HepG2 (cell line): ENCODE data around the gene ARL5A. TPM values are rescaled to one million over a fixed set of nuclear protein-coding genes. Genes with fewer than 3 reads are reported as not detected.

Source experiments
- CAMTA2 ChIP-seq: sonication (generic); formaldehyde crosslinking; IDR thresholded peaks from 2 replicates; pipeline ENCODE4 v1.4.0; 2020; ENCODE audit warnings: mild to moderate bottlenecking, missing genetic modification reagents, borderline replicate concordance
- ELF1 ChIP-seq: sonication (generic); formaldehyde crosslinking; IDR thresholded peaks from 2 replicates; pipeline ENCODE4 v1.4.0; 2020; ENCODE audit warnings: missing genetic modification reagents
- EP300 ChIP-seq, 3 experiments: sonication (generic) in 1 of 3; formaldehyde crosslinking in 1 of 3; IDR thresholded peaks; 2 replicates each; pipeline versions ENCODE4 v1.5.1 to v1.6.1; 2011 to 2020; ENCODE audit warnings: low read depth in 2 of 3, low read length in 2 of 3, borderline replicate concordance in 1 of 3, improper control_type of control experiment in 1 of 3, mild to moderate bottlenecking in 1 of 3, missing genetic modification reagents in 1 of 3, moderate library complexity in 1 of 3
- FOXA1 ChIP-seq, 2 experiments: fragments of 450-650 bp in 1 of 2; sonication (generic) in 1 of 2; formaldehyde crosslinking in 1 of 2; IDR thresholded peaks; 2 replicates each; pipeline versions ENCODE4 v1.4.0 to v1.6.1; 2016 to 2020; ENCODE audit warnings: missing genetic modification reagents in 1 of 2
- FOXJ3 ChIP-seq: sonication (generic); formaldehyde crosslinking; IDR thresholded peaks from 2 replicates; pipeline ENCODE4 v1.4.0; 2020; ENCODE audit warnings: missing genetic modification reagents, mild to moderate bottlenecking, borderline replicate concordance
- FOXP1 ChIP-seq, 2 experiments: fragments of 450-650 bp in 1 of 2; IDR thresholded peaks; 2 replicates each; pipeline ENCODE4 v1.6.1; 2017 to 2018; ENCODE audit warnings: antibody characterized with exemption in 1 of 2
- GPN1 ChIP-seq: sonication (generic); formaldehyde crosslinking; IDR thresholded peaks from 2 replicates; pipeline ENCODE4 v1.5.1; 2020; ENCODE audit warnings: missing genetic modification reagents, borderline replicate concordance
- JUNB ChIP-seq: sonication (generic); formaldehyde crosslinking; IDR thresholded peaks from 2 replicates; pipeline ENCODE4 v1.8.0; 2022; ENCODE audit warnings: missing genetic modification reagents, mild to moderate bottlenecking, borderline replicate concordance
- KAT7 ChIP-seq: IDR thresholded peaks from 2 replicates; pipeline ENCODE4 v1.6.1; 2018; ENCODE audit warnings: borderline replicate concordance, missing compliant biosample characterization
- NR2F1 ChIP-seq, 2 experiments: fragments of 450-650 bp in 1 of 2; formaldehyde crosslinking in 1 of 2; IDR thresholded peaks; 2 replicates each; pipeline versions ENCODE4 v1.5.0 to v1.6.1; 2016 to 2020; ENCODE audit warnings: mild to moderate bottlenecking in 1 of 2, missing compliant biosample characterization in 1 of 2, missing genetic modification reagents in 1 of 2, moderate library complexity in 1 of 2
- PAF1 ChIP-seq: IDR thresholded peaks from 2 replicates; pipeline ENCODE4 v1.6.1; 2016; ENCODE audit warnings: missing genetic modification reagents, missing compliant biosample characterization
- SKI ChIP-seq: fragments of 450-650 bp; IDR thresholded peaks from one replicate; pipeline ENCODE4 v1.6.1; 2018; ENCODE audit warnings: mild to moderate bottlenecking; ENCODE audit not compliant: partially characterized antibody
- TBX3 ChIP-seq: fragments of 450-650 bp; IDR thresholded peaks from 2 replicates; pipeline ENCODE4 v1.6.1; 2017; ENCODE audit warnings: antibody characterized with exemption, mild to moderate bottlenecking, inconsistent platforms, borderline replicate concordance
- THAP11 ChIP-seq: IDR thresholded peaks from 2 replicates; pipeline ENCODE4 v1.6.1; 2016; ENCODE audit warnings: missing biosample characterization, missing genetic modification reagents
- ZNF274 ChIP-seq: sonication (generic); formaldehyde crosslinking; IDR thresholded peaks from 2 replicates; pipeline ENCODE4 v1.5.1; 2020; ENCODE audit warnings: mild to moderate bottlenecking, missing genetic modification reagents
- ZNF30 ChIP-seq: sonication (generic); formaldehyde crosslinking; IDR thresholded peaks from 2 replicates; pipeline ENCODE4 v1.5.0; 2020; ENCODE audit warnings: mild to moderate bottlenecking, missing genetic modification reagents
- ZNF761 ChIP-seq: sonication (generic); formaldehyde crosslinking; conservative IDR thresholded peaks from 2 replicates; pipeline ENCODE4 v1.4.0; 2020; ENCODE audit warnings: mild to moderate bottlenecking, missing genetic modification reagents
- ZNF775 ChIP-seq: sonication (generic); formaldehyde crosslinking; IDR thresholded peaks from 2 replicates; pipeline ENCODE4 v1.4.0; 2020; ENCODE audit warnings: missing genetic modification reagents, mild to moderate bottlenecking, moderate library complexity, borderline replicate concordance
- polyA plus RNA-seq, 8 experiments: library from polyadenylated mRNA; depleted of rRNA in 3 of 8; stranded (reverse) in 7 of 8; unstranded in 1 of 8; fragments of >200 nt; fragmentation: Illumina TruSeq in 4 of 8; extraction: Trizol in 4 of 8; gene quantifications; 2 replicates each; pipeline versions ENCODE4 v1.2.1 to v1.2.3, GENCODE V29; 2011 to 2016; ENCODE audit warnings: low read depth in 4 of 8, missing spikeins in 1 of 8, mixed read lengths in 1 of 8; ENCODE audit not compliant: insufficient read depth in 1 of 8
- total RNA-seq, 5 experiments: library from RNA; depleted of rRNA; stranded (reverse); fragments of >200 nt; fragmentation: Illumina TruSeq; extraction: Trizol; gene quantifications; 2 replicates each; pipeline ENCODE4 v1.2.3, GENCODE V29; 2016; ENCODE audit warnings: low read depth in 1 of 5
- TF ChIP-seq, protein P1 (sequence below): IDR thresholded peaks from 2 replicates; pipeline ENCODE4 v1.6.1; 2016
- TF ChIP-seq, protein P2 (sequence below): sonication (generic); formaldehyde crosslinking; IDR thresholded peaks from 2 replicates; pipeline ENCODE4 v1.9.0; 2021; ENCODE audit warnings: missing genetic modification reagents, borderline replicate concordance
- TF ChIP-seq, protein P3 (sequence below): IDR thresholded peaks from 2 replicates; pipeline ENCODE4 v1.4.0; 2020; ENCODE audit warnings: mild to moderate bottlenecking, missing genetic modification reagents

ARL5A gene
- total and polyA plus RNA-seq, 2 of the 13 experiments (the other 11 are each of a cell fraction or from before 2014, with no cell fraction given): 47.5 to 149 TPM

DNA sequence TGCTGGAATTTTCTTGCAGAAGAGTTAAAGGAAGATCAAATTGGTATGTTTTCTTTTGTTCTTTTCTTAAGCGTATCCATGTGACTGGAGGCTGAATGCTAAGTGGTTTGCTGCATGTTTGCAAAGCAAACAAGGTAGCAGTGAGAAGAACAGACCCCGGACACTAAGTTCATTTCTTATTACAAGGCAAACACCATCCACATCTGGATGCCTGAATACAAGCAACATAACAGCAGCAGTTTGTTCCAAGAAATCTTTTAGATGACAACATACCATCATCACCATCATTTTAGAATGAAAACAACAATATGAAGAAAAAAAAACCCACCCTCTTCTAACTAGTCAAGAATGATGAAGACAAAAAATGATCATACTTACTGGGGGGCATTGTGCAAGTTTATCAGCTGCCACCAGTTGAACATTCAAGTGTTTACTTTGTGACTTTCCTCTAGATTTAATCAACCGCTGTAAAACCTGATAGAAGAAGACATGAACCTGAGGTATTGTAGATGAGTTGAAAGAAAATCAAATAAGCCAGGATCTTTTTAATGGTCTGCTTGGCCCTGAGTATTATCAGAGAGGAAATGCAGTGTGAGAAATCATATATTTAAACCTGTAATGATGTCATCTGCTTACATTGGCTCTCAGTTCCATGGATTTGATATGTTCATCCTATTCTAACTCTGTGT, 25.0 kb upstream of the ARL5A start (continued):
- TF ChIP-seq CAMTA2 (CRISPR knock-in tag) (0 out of 2 replicates have a peak, but pooled peaks have one; percentile 0), NR2F1 (CRISPR knock-in tag; IDR thresholded peaks at IDR 0.05) (peak in 1 of 2 experiments; percentile 4; a peak in 1 of 4 replicates), GPN1 (CRISPR knock-in tag) (no peak), FOXP1 (IDR thresholded peaks at IDR 0.05) (no peak), FOXP1 (CRISPR knock-in tag; IDR thresholded peaks at IDR 0.05) (peak; percentile 64), EP300 (IDR thresholded peaks at IDR 0.05; ENCODE audit: low read depth in 2 of 2, low read length in 2 of 2) (peak in 1 of 2 experiments; percentile 77; a peak in 1 of 4 replicates), EP300 (CRISPR knock-in tag; IDR thresholded peaks at IDR 0.05; ENCODE audit: borderline replicate concordance) (no peak), ZNF30 (CRISPR knock-in tag) (no peak), JUNB (no peak), FOXJ3 (CRISPR knock-in tag) (peak; percentile 50; the same call in 1 of the 2 replicates), ZNF761 (CRISPR knock-in tag) (no peak), ZNF775 (CRISPR knock-in tag) (0 out of 2 replicates have a peak, but pooled peaks have one; percentile 50), SKI (peak; percentile 15), ZNF274 (CRISPR knock-in tag) (no peak), ELF1 (CRISPR knock-in tag) (0 out of 2 replicates have a peak, but pooled peaks have one; percentile 13), FOXA1 (IDR thresholded peaks at IDR 0.05) (no peak), FOXA1 (CRISPR knock-in tag; IDR thresholded peaks at IDR 0.05) (peak; percentile 86), TBX3 (peak; percentile 32; the same call in 1 of the 2 replicates), THAP11 (peak; percentile 61), PAF1 (no peak), KAT7 (CRISPR knock-in tag) (no peak)
- TF ChIP-seq, protein P1, sequence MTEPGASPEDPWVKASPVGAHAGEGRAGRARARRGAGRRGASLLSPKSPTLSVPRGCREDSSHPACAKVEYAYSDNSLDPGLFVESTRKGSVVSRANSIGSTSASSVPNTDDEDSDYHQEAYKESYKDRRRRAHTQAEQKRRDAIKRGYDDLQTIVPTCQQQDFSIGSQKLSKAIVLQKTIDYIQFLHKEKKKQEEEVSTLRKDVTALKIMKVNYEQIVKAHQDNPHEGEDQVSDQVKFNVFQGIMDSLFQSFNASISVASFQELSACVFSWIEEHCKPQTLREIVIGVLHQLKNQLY: peak; percentile 98
- TF ChIP-seq, protein P2, sequence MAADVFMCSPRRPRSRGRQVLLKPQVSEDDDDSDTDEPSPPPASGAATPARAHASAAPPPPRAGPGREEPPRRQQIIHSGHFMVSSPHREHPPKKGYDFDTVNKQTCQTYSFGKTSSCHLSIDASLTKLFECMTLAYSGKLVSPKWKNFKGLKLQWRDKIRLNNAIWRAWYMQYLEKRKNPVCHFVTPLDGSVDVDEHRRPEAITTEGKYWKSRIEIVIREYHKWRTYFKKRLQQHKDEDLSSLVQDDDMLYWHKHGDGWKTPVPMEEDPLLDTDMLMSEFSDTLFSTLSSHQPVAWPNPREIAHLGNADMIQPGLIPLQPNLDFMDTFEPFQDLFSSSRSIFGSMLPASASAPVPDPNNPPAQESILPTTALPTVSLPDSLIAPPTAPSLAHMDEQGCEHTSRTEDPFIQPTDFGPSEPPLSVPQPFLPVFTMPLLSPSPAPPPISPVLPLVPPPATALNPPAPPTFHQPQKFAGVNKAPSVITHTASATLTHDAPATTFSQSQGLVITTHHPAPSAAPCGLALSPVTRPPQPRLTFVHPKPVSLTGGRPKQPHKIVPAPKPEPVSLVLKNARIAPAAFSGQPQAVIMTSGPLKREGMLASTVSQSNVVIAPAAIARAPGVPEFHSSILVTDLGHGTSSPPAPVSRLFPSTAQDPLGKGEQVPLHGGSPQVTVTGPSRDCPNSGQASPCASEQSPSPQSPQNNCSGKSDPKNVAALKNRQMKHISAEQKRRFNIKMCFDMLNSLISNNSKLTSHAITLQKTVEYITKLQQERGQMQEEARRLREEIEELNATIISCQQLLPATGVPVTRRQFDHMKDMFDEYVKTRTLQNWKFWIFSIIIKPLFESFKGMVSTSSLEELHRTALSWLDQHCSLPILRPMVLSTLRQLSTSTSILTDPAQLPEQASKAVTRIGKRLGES (CRISPR knock-in tag): peak; percentile 78; the same call in 1 of the 2 replicates
- TF ChIP-seq, protein P3, sequence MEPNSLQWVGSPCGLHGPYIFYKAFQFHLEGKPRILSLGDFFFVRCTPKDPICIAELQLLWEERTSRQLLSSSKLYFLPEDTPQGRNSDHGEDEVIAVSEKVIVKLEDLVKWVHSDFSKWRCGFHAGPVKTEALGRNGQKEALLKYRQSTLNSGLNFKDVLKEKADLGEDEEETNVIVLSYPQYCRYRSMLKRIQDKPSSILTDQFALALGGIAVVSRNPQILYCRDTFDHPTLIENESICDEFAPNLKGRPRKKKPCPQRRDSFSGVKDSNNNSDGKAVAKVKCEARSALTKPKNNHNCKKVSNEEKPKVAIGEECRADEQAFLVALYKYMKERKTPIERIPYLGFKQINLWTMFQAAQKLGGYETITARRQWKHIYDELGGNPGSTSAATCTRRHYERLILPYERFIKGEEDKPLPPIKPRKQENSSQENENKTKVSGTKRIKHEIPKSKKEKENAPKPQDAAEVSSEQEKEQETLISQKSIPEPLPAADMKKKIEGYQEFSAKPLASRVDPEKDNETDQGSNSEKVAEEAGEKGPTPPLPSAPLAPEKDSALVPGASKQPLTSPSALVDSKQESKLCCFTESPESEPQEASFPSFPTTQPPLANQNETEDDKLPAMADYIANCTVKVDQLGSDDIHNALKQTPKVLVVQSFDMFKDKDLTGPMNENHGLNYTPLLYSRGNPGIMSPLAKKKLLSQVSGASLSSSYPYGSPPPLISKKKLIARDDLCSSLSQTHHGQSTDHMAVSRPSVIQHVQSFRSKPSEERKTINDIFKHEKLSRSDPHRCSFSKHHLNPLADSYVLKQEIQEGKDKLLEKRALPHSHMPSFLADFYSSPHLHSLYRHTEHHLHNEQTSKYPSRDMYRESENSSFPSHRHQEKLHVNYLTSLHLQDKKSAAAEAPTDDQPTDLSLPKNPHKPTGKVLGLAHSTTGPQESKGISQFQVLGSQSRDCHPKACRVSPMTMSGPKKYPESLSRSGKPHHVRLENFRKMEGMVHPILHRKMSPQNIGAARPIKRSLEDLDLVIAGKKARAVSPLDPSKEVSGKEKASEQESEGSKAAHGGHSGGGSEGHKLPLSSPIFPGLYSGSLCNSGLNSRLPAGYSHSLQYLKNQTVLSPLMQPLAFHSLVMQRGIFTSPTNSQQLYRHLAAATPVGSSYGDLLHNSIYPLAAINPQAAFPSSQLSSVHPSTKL (CRISPR knock-in tag): peak; percentile 89
